H9 (cell line): ENCODE results near the gene EPB41L2. TPM values are rescaled to one million over a fixed set of nuclear protein-coding genes. Genes with fewer than 3 reads are reported as not detected.

Source experiments
- DNase-seq: peaks from one replicate; pipeline ENCODE4 v3.0.0-alpha.2; 2017
- H2AFZ ChIP-seq: one replicate; pipeline ENCODE4 v1.6.1; 2013; ENCODE audit warnings: mild to moderate bottlenecking, low read length, control low read depth, moderate library complexity
- H2AK5ac ChIP-seq: 2 replicates; pipeline ENCODE4 v1.6.1; 2013; ENCODE audit warnings: low read length, control low read depth, mixed read lengths; ENCODE audit not compliant: insufficient read length
- H2BK120ac ChIP-seq: one replicate; pipeline ENCODE4 v1.6.1; 2013; ENCODE audit warnings: low read depth, mild to moderate bottlenecking, low read length, control low read depth, inconsistent platforms; ENCODE audit not compliant: poor library complexity, severe bottlenecking
- H2BK12ac ChIP-seq: 2 replicates; pipeline ENCODE4 v1.6.1; 2013; ENCODE audit warnings: low read length, control low read depth, mixed read lengths, low read depth; ENCODE audit not compliant: insufficient read length
- H2BK15ac ChIP-seq: 2 replicates; pipeline ENCODE4 v1.6.1; 2013; ENCODE audit warnings: low read depth, low read length, control low read depth
- H2BK20ac ChIP-seq: one replicate; pipeline ENCODE4 v1.6.1; 2013; ENCODE audit warnings: low read depth, mild to moderate bottlenecking, low read length, control low read depth, inconsistent platforms; ENCODE audit not compliant: poor library complexity, severe bottlenecking
- H2BK5ac ChIP-seq: 2 replicates; pipeline ENCODE4 v1.6.1; 2013; ENCODE audit warnings: low read length, control low read depth, mixed read lengths; ENCODE audit not compliant: insufficient read length
- H3K14ac ChIP-seq: 2 replicates; pipeline ENCODE4 v1.6.1; 2013; ENCODE audit warnings: low read length, control low read depth; ENCODE audit not compliant: insufficient read depth
- H3K18ac ChIP-seq: 2 replicates; pipeline ENCODE4 v1.6.1; 2013; ENCODE audit warnings: low read depth, mild to moderate bottlenecking, mixed read lengths, low read length, control low read depth; ENCODE audit not compliant: insufficient read length
- H3K23ac ChIP-seq: 2 replicates; pipeline ENCODE4 v1.6.1; 2013; ENCODE audit warnings: low read length, control low read depth, mixed read lengths, low read depth; ENCODE audit not compliant: insufficient read length
- H3K23me2 ChIP-seq: 2 replicates; pipeline ENCODE4 v1.6.1; 2013; ENCODE audit warnings: low read depth, mild to moderate bottlenecking, mixed read lengths, low read length, control low read depth; ENCODE audit not compliant: insufficient read length, poor library complexity, severe bottlenecking
- H3K27ac ChIP-seq: 2 replicates; pipeline ENCODE4 v1.5.1; 2013; ENCODE audit warnings: low read length, control low read depth, mixed read lengths, low read depth; ENCODE audit not compliant: insufficient read length
- H3K27me3 ChIP-seq: 2 replicates; pipeline ENCODE4 v1.6.1; 2013; ENCODE audit warnings: low read length, control low read depth, inconsistent platforms; ENCODE audit not compliant: insufficient read depth
- H3K4ac ChIP-seq: 2 replicates; pipeline ENCODE4 v1.6.1; 2013; ENCODE audit warnings: low read depth, mild to moderate bottlenecking, control low read depth, inconsistent platforms, low read length, moderate library complexity
- H3K4me1 ChIP-seq: 2 replicates; pipeline ENCODE4 v1.6.1; 2013; ENCODE audit warnings: low read length, control low read depth, inconsistent platforms; ENCODE audit not compliant: insufficient read depth
- H3K4me2 ChIP-seq: 2 replicates; pipeline ENCODE4 v1.6.1; 2013; ENCODE audit warnings: low read length, control low read depth, mixed read lengths; ENCODE audit not compliant: insufficient read length, insufficient read depth
- H3K56ac ChIP-seq: 2 replicates; pipeline ENCODE4 v1.6.1; 2013; ENCODE audit warnings: low read depth, mild to moderate bottlenecking, mixed read lengths, low read length, control low read depth; ENCODE audit not compliant: insufficient read length
- H3K79me1 ChIP-seq: 2 replicates; pipeline ENCODE4 v1.6.1; 2013; ENCODE audit warnings: low read depth, mild to moderate bottlenecking, moderate library complexity, low read length, control low read depth, inconsistent platforms; ENCODE audit not compliant: insufficient read depth, poor library complexity, severe bottlenecking
- H3K79me2 ChIP-seq: 2 replicates; pipeline ENCODE4 v1.6.1; 2013; ENCODE audit warnings: low read length, control low read depth, inconsistent platforms; ENCODE audit not compliant: insufficient read depth
- H3K9ac ChIP-seq: 2 replicates; pipeline ENCODE4 v1.6.1; 2013; ENCODE audit warnings: low read length, control low read depth, mixed read lengths; ENCODE audit not compliant: insufficient read length; ENCODE audit errors: extremely low read depth
- H3K9me3 ChIP-seq: one replicate; pipeline ENCODE4 v1.6.1; 2013; ENCODE audit warnings: low read depth, low read length, inconsistent platforms; ENCODE audit not compliant: control insufficient read depth
- H3T11ph ChIP-seq: one replicate; pipeline ENCODE4 v1.6.1; 2013; ENCODE audit warnings: mild to moderate bottlenecking, low read length, control low read depth, inconsistent platforms
- H4K20me1 ChIP-seq: one replicate; pipeline ENCODE4 v1.6.1; 2013; ENCODE audit not compliant: control insufficient read depth, insufficient read length, insufficient read depth
- H4K5ac ChIP-seq: 2 replicates; pipeline ENCODE4 v1.6.1; 2013; ENCODE audit warnings: low read depth, mild to moderate bottlenecking, mixed read lengths, low read length, control low read depth; ENCODE audit not compliant: insufficient read length
- H4K8ac ChIP-seq: replicated peaks from 2 replicates; pipeline ENCODE4 v1.6.1; 2013; ENCODE audit warnings: low read length, control low read depth, mixed read lengths, low read depth; ENCODE audit not compliant: insufficient read length
- H4K91ac ChIP-seq: 2 replicates; pipeline ENCODE4 v1.6.1; 2013; ENCODE audit warnings: low read depth, mild to moderate bottlenecking, moderate library complexity, mixed read lengths, low read length, control low read depth; ENCODE audit not compliant: insufficient read length
- H3K27ac Mint-ChIP-seq, 3 experiments: 2 replicates in 2 of 3; 3 replicates in 1 of 3; pipeline ENCODE4 v1.8.0; 2020 to 2021; ENCODE audit warnings: mixed read lengths in 3 of 3, mild to moderate bottlenecking in 1 of 3, moderate library complexity in 1 of 3
- H3K27me3 Mint-ChIP-seq: 2 replicates; pipeline ENCODE4 v1.8.0; 2021; ENCODE audit warnings: low read depth, mild to moderate bottlenecking, moderate library complexity, mixed read lengths
- H3K36me3 Mint-ChIP-seq, 3 experiments: 2 replicates in 2 of 3; 3 replicates in 1 of 3; pipeline ENCODE4 v1.8.0; 2020 to 2021; ENCODE audit warnings: low read depth in 3 of 3, mixed read lengths in 3 of 3; ENCODE audit not compliant: insufficient read depth in 1 of 3
- H3K4me1 Mint-ChIP-seq, 2 experiments: 2 replicates each; pipeline ENCODE4 v1.8.0; 2020; ENCODE audit warnings: mixed read lengths in 2 of 2
- H3K4me3 Mint-ChIP-seq, 2 experiments: 2 replicates in 1 of 2; 3 replicates in 1 of 2; pipeline ENCODE4 v1.8.0; 2020 to 2021; ENCODE audit warnings: mild to moderate bottlenecking in 2 of 2, mixed read lengths in 2 of 2, moderate library complexity in 1 of 2
- H3K9me3 Mint-ChIP-seq, 2 experiments: 2 replicates in 1 of 2; 3 replicates in 1 of 2; pipeline ENCODE4 v1.8.0; 2020; ENCODE audit warnings: mild to moderate bottlenecking in 2 of 2, mixed read lengths in 2 of 2, moderate library complexity in 1 of 2
- CTCF ChIP-seq: fragments of 200-600 bp; sonication (generic); conservative IDR thresholded peaks from 3 replicates; pipeline ENCODE4 v1.8.0; 2021; ENCODE audit warnings: antibody characterized with exemption, mild to moderate bottlenecking
- total RNA-seq: library from RNA; stranded (reverse); gene quantifications from 2 replicates; pipeline ENCODE4 v1.2.1, GENCODE V29; 2021

The EPB41L2 gene
- total RNA-seq, 1 experiment from 2014 or later, result 90.2 TPM

GRCh38 chr6:130837067-130837466, 226.0 kb downstream of the EPB41L2 start:
- no peak overlapping the region for H4K5ac ChIP-seq
- H3K9me3 Mint-ChIP-seq, result no peaks in the 10 kb centered on the region
- no peaks in the 10 kb centered on the region for H3K79me2 ChIP-seq
- H3K23ac ChIP-seq, result no peak overlapping the region
- H3K4me1 ChIP-seq, result peaks cover 4% of the 10 kb centered on the region
- H3T11ph ChIP-seq, result no peak overlapping the region
- H3K18ac ChIP-seq, result no peak overlapping the region
- H3K9me3 ChIP-seq, result no peaks in the 10 kb centered on the region
- no peaks in the 10 kb centered on the region for H3K79me1 ChIP-seq
- no peak overlapping the region for H4K8ac ChIP-seq
- H2AFZ ChIP-seq, result no peak overlapping the region
- H3K27ac Mint-ChIP-seq, result no peak overlapping the region
- H3K27ac ChIP-seq, result no peak overlapping the region
- H3K4me2 ChIP-seq, result no peak overlapping the region
- no peak overlapping the region for H2BK20ac ChIP-seq
- H2BK5ac ChIP-seq, result no peak overlapping the region
- H4K91ac ChIP-seq, result no peak overlapping the region
- no peak overlapping the region for H2BK120ac ChIP-seq
- H3K27me3 Mint-ChIP-seq, result no peaks in the 10 kb centered on the region
- no peaks in the 10 kb centered on the region for H4K20me1 ChIP-seq
- no peak overlapping the region for H3K4me3 Mint-ChIP-seq
- DNase-seq, result no peak
- H3K36me3 Mint-ChIP-seq, result peaks cover 0 to 5% (median 0%) of the 10 kb centered on the region in 3 experiments; a peak in 4 of 7 replicates
- TF ChIP-seq CTCF, result no peak
- H3K14ac ChIP-seq, result no peak overlapping the region
- H2BK12ac ChIP-seq, result no peak overlapping the region
- H3K4ac ChIP-seq, result no peak overlapping the region
- no peak overlapping the region for H2BK15ac ChIP-seq
- H3K27me3 ChIP-seq, result no peaks in the 10 kb centered on the region
- peaks cover 37 to 41% of the 10 kb centered on the region in 2 experiments for H3K4me1 Mint-ChIP-seq
- no peak overlapping the region for H2AK5ac ChIP-seq
- H3K9ac ChIP-seq, result no peak overlapping the region
- H3K23me2 ChIP-seq, result no peaks in the 10 kb centered on the region
- no peak overlapping the region for H3K56ac ChIP-seq
